ENCODE data around the gene KIT.

Gene KIT

DNA sequence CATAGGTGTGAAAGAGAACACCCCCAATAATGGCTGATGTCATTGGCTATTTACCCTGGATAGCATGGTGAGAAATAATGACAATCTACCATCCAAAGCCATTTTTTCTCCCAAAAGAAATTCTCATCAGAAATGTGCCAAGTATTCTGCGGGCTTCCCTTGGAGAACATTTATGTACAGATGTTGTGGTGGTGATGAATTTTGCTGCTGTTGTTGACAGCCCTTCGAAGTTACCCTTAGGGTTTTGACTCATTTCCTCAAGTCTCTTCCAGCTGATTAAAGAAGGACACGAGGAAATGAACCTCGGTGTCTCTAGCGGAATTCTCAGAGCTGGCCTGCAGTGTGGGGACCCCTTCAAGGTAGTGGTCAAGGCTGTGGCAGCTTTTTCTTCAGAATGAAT is 3.4 kb downstream of the KIT start:
- no peak for DNase-seq

DNA sequence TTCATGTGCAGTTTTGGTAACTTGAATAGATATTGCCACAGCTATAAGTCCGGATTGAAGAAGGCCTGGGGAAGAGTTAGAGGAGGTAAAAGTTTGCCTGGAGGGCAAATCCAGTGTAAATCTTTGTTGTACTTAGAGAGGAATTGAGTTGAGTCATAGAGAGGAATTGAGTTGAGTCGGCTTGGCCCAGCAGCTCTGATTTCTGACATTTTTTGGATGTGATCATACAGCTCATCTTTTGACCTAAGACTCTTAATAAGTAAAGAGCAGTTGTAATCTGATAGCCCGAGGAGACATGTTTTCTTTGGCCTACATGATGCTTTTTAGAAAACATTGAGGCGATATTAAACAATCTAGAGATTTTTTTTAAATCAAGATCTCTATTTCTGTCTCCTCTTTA is 3.9 kb downstream of the KIT start:
- DNase-seq, result no peak

- DNase-seq, result no peak
Observed at GRCh38 chr4:54662123-54662522, 4.4 kb downstream of the KIT start.

DNA sequence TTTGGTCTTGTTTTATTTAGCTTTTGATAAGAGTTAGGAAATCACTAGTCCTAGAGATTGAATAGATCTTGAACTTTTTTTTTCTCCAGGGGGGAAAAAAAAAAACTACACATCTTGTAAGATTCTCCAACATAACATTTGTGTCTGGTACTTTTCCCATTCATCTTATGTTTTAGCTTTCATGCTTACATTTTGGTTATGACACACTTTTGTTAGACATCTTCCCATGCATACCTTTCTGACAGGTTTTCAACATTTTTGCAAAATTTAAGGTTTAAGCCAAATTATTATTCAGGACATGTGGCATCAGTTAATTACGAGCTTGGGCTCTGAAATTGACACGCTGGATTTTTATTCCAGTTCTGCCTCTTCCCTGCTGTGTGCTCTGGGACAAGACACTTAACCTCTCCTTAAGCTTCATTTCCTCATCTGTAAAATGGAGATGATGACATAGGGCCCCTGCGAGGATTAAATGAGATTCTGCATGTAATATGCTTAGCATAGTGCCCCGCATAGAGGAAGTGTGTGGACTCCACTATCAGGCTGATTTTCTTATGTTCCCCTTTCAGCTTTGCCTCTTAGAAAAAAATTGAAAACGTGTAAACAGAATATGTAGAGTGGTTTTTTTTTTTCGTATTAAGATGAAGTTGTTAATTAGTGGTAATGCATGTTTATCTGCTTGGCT is 5.3 kb downstream of the KIT start:
- DNase-seq, result no peak

DNA sequence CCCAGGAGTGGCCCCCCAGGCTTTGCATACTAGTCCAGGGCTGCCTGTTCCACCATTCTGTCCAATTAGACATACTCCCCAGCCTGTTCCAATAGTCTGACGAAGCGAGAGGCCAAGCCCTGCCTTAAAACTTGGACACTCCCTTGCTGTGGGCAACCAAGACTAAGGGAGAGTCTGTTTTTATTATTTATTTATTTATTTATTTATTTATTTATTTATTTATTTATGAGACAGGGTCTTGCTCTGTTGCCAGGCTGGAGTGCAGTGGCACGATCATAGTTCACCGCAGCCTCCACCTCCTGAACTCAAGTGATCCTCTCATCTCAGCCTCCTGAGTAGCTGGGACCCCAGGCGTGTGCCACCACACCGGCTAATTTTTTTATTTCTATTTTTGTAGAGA is 6.6 kb downstream of the KIT start:
- no peak for DNase-seq

DNA sequence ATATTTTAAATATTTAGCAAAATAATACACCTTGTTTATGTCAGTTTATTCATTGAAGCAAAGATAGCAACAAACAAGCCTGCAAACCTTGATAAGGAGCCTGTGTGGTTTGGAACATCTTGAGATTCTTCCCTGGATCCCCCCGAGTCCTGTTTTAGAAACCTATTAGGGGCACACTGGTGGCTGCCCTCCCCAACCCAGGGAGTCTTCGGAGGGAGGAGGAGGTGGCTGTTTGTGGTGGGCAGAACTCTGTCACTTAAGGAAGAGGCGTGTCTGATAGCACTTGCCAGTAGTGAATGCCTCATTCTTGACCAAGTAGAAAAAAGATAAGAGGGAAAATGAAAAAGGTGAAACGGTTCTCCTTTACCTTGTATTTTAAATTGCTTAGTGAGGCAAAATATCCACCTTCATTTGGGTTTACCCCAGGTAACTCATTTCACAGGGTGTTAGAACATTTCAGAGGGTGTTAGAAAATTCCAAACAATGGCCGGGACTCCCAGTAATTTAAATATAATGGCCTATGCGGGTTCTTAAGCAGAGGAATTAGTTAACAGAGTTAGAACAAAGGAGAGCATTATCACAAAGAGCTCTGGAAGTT is 10.4 kb downstream of the KIT start:
- no peak for DNase-seq

DNA sequence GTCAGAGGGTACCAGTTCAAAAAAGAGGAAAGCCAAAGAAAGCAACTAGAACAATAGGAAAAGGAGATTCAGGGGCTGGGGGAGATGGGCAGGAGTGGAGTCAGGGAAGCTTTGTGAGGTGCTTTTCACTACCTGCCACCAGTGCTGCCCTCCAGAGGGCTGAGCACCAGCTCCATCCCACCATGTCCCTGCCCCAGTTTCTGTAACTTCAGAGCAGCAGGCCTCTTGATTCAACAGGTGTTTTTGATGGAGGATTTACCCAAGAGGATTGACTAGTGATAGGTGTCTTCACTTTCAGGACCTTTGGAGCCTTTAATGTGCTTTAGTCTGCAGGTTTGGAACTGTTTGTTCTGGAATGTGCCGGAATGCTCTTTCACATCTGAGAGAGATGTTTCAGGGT is 12.1 kb downstream of the KIT start:
- DNase-seq, result no peak

GRCh38 chr4:54675721-54676461 is 18.1 kb downstream of the KIT start:
- no peak for DNase-seq

DNA sequence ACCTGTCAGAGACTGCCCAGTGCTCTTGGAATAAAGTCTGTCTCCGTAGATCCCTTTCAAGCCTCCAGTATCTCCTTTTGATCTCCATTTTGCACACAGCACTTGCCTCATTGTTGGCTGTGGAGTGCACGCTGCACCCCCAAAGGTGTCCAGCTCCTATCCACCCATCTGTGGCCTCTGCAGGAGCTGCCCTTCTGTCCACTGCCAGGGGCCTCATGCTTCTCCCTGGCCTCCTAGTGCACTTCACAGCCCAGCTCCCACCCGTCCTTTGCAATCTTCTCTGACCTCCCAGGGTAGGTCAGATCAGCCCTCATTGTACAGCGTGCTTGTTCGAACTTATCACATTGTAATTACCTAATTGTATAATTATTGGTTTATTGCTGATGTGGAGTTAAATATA is 18.9 kb downstream of the KIT start:
- DNase-seq, result no peak

DNA sequence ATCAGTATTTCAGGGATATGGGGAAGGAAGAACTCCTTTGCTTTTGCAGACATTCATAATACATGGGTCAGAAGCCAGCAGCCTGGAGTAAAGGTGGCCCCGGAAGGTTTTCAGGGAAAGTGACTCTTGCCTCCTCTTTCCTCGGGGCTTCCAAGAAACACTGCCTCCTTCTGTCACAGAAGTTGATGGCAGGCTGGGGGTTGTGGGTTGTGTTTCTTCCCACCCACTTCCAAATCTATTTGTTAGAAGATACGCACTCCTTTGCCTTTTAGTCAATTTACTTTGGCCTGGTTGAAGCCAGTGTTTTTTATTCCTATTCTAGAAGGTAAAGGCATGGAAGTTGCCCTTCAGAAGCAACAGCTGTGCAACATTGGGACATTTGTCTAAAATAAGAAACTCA is 19.7 kb downstream of the KIT start:
- DNase-seq, result no peak

GRCh38 chr4:54677853-54678650 is 20.3 kb downstream of the KIT start:
- no peak for DNase-seq

GRCh38 chr4:54678826-54679225 is 21.1 kb downstream of the KIT start:
- no peak for DNase-seq

- no peak for DNase-seq
Observed at GRCh38 chr4:54679813-54680212, 22.1 kb downstream of the KIT start.

DNA sequence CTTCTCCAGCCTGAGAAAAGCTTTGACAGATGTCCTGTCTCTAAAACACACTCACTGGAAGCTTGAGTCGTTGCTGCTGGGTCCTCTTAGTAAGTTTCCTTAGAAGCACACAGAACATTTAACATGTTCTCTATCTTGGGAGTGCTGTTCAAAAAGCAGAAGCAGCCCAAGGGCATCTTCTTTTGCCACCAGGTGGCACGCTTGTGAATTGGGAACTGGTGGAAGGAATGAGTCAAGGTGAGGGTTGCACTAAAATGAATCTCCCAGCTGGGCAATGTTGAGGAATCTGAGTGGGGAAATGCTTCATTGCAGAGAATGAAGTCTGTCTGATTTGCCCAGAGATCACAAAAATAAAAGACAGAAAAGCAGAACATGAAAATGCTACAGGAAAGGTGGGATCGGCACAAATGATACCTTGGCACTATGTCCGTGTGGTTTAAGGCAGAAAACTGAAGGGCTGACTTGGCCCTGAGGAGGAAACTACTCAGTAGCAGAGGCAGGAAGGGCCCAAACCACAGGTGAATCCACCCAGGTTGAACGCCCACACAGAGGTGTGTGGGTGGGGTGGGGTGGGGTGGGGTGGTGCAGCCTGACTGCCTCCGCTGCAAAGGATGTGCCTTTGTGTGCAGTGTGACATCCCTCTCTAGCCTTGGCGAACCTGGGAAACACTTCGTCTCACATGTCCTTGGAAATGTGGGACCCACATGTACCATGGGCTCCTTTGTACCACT is 26.0 kb downstream of the KIT start:
- no peak for DNase-seq

GRCh38 chr4:54685810-54686209 is 28.1 kb downstream of the KIT start:
- DNase-seq, result no peak

DNA sequence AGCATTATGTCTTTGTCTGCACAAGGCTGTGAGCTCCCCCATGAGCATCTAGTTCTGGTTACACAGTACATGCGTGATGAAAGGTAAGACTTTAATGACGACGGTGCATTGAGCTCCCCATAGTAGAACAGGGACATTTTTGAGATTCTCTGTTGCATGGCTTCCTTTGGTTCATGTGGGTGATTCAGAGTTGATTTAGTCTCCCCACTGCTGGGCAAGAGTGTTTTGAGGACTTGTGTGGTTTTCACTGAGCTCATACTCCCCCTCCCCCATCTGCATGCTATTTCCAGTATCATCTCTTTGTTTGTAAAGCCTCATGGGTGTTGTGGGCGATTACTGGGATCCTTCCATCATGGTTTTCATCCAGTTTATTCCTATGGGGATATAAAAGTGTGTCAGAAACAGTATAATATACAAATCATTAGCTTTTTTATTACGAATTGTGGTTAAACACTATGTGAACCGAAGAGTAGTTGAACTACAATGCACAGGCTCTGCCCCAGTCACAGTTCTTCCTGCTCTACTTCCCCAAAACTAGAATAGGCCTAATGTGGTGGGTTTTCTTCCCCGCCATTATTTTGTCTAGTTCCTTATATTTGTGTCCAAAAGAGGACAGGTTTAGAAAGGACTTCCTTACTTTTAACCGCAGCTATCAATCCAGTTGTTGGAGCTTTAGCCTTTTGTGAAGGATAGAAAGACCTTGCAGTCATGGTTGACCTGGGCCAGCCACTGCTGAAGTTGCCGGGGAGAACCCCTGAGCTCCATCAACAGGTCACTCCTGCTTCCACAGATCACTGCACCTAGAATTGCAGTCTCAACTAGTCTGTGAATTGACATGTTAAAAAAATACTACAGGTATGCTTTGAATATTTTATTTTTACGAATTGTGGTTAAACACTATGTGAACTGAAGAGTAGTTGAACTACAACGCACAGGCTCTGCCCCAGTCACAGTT is 30.4 kb downstream of the KIT start:
- DNase-seq, result no peak

GRCh38 chr4:54695337-54695736 is 37.6 kb downstream of the KIT start:
- no peak for DNase-seq

- no peak for DNase-seq
Observed at GRCh38 chr4:54695788-54696187, 38.0 kb downstream of the KIT start.

GRCh38 chr4:54696649-54697048 is 38.9 kb downstream of the KIT start:
- no peak for DNase-seq

GRCh38 chr4:54700986-54701385 is 43.2 kb downstream of the KIT start:
- no peak for DNase-seq

GRCh38 chr4:54703182-54703581 is 45.4 kb downstream of the KIT start:
- no peak for DNase-seq

GRCh38 chr4:54707406-54707805 is 49.6 kb downstream of the KIT start:
- no peak for DNase-seq
